OCI-M1 (cell line): ENCODE results near the gene INO80.

ENCODE experiments used
- DNase-seq: peaks from one replicate; lab custom pipeline; 2025; lab: John Stamatoyannopoulos, UW

The INO80 gene

GRCh38 chr15:40944510-40945296 lies 171.4 kb downstream of the INO80 start:
- no peak for DNase-seq

GRCh38 chr15:40943764-40944365 lies 172.2 kb downstream of the INO80 start:
- no peak for DNase-seq

GRCh38 chr15:40942878-40943277 lies 173.2 kb downstream of the INO80 start:
- DNase-seq = no peak

- DNase-seq = peak; percentile 48
Measured at GRCh38 chr15:40942337-40942854, 173.7 kb downstream of the INO80 start.

GRCh38 chr15:40941528-40942336 lies 174.3 kb downstream of the INO80 start:
- DNase-seq = peak; percentile 87

- DNase-seq = no peak
Measured at GRCh38 chr15:40941068-40941527, 175.0 kb downstream of the INO80 start.

GRCh38 chr15:40940296-40940801 lies 175.7 kb downstream of the INO80 start:
- no peak for DNase-seq

- DNase-seq = no peak
Measured at GRCh38 chr15:40938536-40938870, 177.6 kb downstream of the INO80 start.

GRCh38 chr15:40937762-40938535 lies 178.1 kb downstream of the INO80 start:
- no peak for DNase-seq

- no peak for DNase-seq
Measured at GRCh38 chr15:40936709-40937666, 179.1 kb downstream of the INO80 start.

GRCh38 chr15:40936234-40936708 lies 179.8 kb downstream of the INO80 start:
- no peak for DNase-seq

GRCh38 chr15:40934457-40934856 lies 181.6 kb downstream of the INO80 start:
- DNase-seq = no peak

GRCh38 chr15:40933517-40933902 lies 182.6 kb downstream of the INO80 start:
- peak; percentile 46 for DNase-seq

GRCh38 chr15:40932649-40933516 lies 183.2 kb downstream of the INO80 start:
- no peak for DNase-seq

GRCh38 chr15:40932156-40932555 lies 183.9 kb downstream of the INO80 start:
- DNase-seq = no peak

GRCh38 chr15:40931300-40932142 lies 184.6 kb downstream of the INO80 start:
- DNase-seq = no peak

- peak; percentile 28 for DNase-seq
Measured at GRCh38 chr15:40930430-40931299, 185.4 kb downstream of the INO80 start.
